HG02623 (cell line): ENCODE measurements around the gene PPP2R2B.

Experiments used
- ATAC-seq: cut with Tn5 transposase; IDR thresholded peaks from one replicate; pipeline ENCODE4 v1.9.1; 2021; ENCODE audit warnings: moderate library complexity; ENCODE audit not compliant: unreplicated experiment

The PPP2R2B gene

DNA sequence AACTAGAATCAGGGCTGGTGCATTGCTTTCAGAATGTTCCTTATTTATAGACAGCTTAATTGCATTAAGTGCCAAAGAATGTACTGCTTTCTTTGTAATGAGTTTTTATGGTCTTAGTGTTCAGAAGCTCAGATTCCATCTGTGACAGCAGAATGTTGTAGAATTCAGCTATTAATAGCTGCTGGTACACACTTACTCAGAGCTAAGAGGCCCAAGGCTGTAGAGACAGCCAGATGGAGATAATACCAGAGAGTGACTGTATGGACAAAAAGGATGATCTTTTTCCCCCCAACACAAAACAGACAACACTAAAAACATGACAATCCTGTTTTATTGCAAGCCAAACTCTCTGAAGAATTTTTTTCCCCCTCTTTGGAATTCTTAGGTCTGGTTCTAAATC is 50.2 kb downstream of the PPP2R2B start:
- no peak for ATAC-seq

DNA sequence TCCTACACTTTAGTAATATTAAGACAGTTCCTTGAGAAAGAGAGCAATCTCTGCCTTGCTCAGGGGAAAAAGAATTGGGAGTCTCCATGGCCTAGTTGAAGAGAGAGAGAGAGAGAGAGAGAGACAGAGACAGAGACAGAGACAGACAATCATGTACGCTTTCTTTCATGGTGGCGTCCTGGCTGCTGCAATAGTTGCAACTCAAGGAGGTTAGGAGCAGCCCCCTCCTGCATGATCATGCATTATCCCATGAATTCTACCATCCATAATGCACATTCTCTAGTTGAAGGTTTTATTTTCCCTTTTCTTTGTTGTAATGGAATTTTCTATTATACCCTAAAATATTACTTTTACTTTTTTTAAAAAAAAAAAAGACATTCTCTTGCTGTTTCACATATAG is 50.7 kb downstream of the PPP2R2B start:
- ATAC-seq = no peak

DNA sequence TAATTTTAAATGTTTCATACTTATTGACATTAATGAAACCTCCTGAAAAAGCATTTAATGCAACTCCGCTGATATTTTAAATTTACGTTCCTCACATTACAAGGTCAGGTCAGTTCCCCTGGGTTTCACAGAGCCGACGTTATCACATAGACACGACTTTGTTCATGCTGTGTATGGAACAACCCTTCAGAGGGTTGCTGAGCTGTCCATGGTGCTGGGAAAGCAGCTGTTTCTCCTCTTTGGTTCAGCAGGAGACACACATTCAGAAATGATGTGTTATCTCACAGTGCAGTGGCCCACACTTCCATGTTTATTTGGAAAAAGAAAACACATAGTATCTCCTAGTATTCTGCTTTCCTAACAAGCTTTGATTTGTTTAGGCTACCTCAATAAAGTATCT is 53.5 kb downstream of the PPP2R2B start:
- no peak for ATAC-seq

DNA sequence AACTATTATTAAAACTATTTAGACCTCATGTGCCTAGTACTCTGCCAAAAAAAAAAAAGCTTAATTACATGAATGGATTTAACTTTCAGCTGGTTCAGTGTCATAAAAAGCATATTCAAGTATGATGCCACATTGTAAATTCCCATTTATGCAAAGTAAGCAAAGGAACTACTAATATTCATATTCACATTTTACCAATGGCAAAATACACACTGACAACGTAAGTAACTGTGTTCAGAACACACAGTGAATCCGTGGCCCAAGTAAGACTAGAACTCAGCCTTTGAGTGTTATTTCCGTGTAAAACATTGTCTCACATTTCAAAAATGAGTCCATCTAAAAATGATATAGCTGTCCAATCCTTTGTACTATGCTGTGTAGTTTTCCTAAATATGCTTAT is 56.8 kb downstream of the PPP2R2B start:
- no peak for ATAC-seq

DNA sequence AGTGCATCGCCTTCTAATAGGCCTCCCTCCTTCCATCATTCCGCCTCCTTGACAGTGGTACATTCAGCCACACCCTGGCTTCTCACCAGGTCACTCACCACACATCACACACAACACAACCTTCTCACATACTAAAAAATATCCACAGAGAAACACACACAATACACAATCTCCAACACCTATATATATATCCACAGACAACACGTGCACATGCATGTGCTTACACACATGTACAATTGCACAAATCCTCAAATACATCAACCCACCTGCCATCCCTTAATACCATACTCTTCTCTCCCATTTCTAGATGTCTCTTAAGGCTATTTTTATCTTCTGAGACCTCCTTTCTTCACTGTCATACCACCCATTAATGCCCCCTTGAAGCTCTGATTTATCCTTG is 57.6 kb downstream of the PPP2R2B start:
- no peak for ATAC-seq

DNA sequence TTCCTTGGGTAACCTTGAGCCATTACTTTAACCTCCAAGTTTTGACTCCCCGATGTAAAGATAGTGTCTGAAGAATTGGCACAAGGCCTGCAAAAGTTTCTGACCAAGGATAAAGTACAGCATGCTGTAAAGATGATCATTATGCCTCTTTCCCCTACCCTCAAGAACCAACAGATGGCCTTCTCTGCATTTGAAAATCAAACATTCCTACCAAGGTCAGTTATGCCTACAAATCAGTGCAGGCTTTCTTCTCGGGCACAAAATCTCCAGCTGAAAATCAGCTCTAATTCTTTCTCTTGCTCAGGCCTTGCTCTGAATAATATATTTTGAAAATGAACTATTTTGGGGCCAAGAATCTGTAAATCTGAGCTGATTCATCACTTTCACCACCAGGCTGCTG is 59.7 kb downstream of the PPP2R2B start:
- no peak for ATAC-seq

DNA sequence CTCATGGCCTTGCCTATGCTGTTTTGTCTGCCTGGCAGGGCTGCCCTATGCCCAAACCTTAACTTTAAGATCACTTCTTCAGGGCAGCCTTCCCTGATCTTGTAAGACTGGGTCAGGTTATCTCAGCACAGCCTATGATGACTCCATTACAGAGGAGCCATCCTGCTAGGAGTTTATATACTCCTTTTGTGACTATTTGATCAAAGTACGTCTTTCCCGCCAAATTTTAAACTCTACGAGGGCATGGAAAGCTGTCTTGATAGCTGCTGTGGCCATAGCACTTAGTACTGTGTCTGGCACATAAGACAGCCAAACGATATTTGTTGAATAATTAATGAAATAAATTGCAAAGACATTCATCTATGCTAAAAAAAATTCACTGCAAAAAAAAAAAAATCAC is 60.6 kb downstream of the PPP2R2B start:
- no peak for ATAC-seq

DNA sequence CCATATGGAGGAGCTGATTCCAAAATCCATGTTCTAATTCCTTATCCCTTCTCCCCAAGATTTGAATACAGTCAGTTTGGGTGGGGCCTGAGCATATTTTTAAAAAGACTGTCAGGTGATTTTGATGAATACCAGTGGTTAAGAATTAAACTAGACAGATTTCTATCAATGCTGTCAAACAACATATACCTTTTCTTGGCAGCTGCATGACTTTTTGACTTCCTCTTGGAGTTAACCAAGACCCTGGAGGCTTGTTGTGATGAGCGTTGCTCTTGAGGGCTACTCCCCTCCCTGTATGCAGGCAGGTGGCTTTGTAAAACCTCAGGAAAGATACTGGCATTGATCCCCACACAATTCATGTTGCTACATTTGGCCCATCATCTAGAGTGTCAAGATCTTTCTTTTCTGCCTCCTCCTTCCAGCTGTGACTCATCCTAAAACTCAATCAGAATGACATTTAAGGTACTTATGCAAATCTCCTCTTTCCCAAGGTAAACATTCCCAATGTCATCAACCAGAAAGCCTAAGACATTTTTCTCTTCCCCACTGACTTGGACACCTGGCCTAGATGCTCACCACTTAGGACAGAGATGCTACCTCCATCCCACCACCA is 61.7 kb downstream of the PPP2R2B start:
- ATAC-seq = no peak

DNA sequence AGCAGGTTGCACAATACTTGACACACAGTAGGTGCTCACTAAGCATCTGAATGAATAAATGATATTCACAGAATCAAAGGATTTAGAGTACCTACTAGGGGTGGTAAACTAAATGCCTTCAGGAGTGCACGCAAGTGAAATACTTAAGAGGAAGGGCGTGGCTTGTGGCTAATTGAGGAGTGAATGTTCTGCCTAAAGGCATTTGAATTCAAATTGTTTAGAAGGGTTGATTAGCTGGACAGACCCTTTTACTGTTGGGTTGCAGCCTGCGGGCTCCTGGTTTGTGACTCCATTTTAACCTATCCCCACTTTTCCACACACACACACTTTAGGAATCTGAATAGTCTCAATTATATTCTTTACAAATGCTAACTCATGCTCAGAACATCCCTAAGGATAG is 63.1 kb downstream of the PPP2R2B start:
- no peak for ATAC-seq

DNA sequence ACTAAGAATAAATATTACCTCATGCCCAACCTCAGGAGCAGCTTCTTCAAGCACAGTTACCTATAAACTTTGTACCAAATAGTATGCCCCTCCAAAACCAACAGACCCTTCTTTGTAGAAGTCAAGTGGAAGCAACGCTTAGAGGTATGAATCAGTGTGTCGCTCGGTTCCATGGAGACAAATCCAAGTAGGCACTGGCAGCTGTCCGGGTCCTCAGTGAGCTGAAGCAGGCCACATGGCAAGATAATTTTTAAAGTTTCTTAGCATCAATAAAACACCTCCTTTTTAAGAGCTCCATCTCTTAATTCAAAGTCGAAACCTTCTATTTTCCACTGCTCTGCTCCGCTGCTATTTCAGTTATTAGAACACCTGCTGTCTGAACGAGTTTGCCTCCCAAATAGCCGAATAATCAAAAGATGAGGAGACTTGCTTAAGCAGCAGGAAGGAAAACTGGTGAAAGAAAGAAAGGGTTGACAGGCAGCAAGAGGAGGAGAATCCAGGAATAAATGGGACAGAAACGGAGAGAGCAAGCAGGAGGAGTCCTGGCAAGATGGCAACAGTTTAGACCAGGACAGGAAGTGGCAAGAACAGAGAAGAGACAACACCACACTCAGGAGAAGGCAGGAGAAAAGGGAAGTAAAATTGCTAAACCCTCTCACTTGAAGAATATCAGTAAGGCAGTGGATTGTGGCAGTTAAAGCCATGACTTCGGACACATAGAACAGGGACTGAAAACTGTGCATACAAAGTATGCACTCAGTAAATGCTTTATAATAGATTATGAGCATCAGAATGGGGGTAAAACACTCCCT is 65.0 kb downstream of the PPP2R2B start:
- ATAC-seq = peak; percentile 71

DNA sequence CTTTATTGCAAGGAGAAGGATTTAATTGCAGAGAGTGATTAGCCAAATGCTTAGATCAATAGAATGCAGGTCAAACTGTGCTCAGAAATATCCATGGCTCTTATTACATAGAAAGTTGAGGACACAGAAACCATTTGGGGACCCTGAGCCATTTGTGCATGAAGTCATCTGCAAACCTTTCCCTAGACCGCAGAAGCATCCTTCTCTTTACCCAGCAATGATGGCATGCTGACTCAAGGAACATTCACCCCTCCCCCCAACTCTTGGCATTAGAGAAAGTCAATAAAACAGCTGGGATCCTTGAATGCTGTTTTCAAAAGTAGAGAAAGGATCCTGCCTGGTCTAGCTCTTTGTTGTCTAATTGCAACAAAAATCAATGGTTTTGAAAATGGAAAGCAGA is 73.5 kb downstream of the PPP2R2B start:
- ATAC-seq = no peak

DNA sequence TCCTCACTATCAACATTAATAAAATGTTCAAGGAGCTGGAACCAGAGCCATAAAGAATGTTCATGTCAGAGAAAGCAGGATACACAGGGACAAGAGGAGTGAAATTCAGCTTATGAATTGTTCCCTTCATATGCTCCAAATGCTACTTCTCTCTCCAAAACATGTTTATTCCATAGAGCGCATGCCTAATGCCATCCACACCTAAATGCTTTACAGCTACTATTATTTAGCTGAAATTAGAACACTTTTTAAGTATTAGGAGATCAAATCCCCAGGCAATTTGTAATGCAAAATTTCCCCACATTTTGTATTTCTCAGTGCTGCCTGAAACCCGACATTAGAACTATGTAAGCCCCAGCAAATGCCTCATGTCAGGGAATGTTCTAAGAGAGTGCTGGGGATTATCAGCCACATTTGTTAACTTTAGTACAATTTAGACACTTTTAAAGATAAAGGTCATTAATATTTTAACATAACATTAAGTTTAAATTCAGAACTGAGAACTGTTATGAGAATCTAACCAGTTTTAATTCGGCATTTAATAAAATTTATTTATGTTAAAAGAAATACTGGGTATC is 75.5 kb downstream of the PPP2R2B start:
- ATAC-seq = no peak

DNA sequence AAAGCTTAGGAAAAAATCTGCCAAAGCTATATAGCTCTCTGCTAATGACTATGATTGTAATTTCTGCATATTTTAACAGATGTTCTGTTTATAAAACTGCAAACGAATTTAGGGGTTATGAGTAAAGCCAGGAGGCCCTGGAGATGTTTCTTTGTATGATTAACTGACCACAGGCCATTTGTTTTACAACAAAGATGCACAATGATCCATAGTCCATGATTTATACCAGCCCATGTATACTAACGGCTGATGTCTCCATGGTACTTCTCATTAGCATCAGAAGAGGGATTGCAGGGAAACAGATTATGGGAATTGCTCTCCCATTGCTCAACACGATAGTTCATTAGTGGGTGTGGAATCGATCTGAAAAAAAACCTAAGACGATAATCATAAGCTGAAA is 78.9 kb downstream of the PPP2R2B start:
- ATAC-seq = no peak

DNA sequence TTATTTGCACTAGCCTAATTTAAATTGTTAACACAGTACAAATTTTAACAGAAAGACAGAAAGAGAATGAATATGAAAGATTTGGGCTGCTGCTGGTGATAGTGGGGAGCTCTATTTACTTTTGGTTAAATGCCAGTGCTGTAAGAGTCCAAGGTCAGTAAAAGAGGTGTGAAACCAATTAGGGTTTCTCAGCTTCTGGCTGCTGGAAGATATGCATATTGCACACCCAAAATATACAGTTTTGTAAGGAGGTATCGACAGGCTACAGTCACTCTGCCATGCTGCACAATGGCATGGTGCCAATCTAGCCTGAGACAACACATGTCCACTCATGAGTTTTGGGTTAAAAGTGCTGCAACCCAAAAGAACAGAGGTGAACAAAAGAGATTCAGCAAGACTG is 79.3 kb downstream of the PPP2R2B start:
- no peak for ATAC-seq

DNA sequence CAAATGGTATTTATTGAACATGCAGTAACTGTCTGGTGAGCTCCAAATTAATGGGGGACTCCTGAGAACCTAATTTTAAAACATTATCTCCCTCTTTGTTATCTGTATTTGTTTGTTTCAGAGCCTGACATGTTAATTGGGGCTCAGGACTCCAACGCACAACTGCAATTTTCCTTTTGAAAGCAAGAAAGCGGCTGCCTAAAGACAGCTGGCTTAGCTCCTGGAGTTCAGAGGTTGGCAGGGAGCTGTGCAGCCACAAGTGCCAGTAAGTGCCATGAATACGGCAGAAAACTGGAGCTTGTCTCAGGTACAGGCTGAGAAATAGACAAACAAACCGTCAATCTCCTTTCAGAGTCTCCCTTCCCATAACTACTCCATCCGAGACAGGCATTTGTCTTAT is 80.9 kb downstream of the PPP2R2B start:
- ATAC-seq = no peak

DNA sequence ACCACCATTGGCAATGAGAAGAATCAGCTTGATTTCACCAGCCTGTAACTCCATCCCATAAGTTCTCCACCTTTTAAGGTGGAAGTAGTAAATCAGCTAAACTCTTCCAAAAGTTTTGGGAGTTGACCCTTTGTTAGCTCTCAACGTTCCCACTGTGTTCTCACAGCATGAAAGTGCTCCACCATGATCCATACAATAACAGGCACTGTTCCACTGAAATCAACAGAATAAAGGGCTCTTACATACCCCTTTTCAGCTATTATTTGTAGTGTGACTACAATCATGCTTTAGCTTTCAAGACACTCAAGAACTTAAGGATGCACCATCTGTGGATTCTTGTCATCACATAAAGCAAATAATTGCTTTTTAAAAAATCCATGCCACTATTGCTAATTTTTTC is 81.6 kb downstream of the PPP2R2B start:
- ATAC-seq = no peak

DNA sequence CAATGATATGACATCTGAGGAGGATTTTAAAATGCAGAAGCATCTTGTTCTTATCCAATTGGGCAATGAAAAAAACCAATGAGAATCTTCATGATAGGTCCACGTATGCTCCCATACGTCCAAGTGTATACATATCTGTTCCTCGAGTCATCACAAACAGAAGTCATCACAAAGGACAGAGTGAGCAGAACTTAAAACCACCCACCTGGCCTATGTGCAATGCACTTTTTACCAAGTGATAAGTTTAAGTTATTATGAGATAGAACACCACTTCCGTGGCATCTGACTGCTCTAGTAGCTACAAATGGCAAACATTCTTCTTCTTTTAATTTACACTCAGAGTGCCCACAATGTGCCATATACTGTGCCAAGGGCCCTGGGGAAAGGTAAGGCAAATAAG is 82.4 kb downstream of the PPP2R2B start:
- ATAC-seq = no peak

DNA sequence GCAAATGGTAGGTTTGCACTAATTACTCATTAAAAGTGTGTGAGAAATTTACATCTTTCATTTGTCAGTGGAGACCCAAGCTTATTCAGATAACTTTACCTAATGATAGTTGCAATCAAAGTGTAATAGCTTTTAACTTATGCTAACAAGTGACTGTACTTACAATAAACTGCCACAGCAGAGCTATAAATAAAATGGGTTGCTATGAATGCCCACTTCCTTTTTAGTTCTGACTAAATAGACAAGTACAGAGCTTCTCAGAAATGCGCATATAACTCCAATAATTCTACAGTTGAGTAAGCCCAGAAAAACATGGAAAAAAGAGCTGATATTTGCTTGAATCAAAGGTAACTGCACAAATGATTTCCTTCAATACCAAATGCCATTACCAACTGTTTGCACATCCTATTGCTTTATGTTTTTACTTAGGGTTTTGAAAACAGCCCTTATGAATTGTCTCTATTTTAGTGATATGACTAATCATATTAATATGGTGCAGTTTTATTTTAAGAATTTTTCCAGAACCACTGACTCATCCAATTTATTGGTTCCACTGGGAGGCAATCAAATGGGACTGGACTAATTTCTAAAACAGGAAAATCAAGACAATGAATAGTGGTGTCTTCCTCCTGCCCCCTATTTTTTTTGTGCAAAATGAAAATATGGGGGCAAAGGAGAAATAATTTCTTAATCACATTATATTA is 84.1 kb downstream of the PPP2R2B start:
- ATAC-seq = no peak

DNA sequence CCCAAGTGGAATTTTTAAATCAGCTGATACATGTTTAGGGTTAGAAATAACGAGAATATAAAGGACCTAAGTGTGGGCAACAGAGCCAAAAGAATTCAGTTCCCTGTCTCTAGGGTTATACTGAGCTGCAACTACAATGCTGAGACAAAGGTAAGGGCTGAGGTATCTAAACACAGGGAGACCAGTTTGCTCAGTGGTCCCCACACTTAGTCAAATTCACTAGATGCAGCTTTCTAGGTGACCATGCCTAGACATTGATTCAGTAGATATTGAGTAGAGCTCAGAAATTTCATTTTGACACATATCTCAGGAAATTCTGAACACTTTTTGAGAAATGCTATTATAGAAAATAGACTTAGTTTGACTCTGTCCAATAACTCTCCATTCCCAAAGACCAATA is 84.8 kb downstream of the PPP2R2B start:
- no peak for ATAC-seq

DNA sequence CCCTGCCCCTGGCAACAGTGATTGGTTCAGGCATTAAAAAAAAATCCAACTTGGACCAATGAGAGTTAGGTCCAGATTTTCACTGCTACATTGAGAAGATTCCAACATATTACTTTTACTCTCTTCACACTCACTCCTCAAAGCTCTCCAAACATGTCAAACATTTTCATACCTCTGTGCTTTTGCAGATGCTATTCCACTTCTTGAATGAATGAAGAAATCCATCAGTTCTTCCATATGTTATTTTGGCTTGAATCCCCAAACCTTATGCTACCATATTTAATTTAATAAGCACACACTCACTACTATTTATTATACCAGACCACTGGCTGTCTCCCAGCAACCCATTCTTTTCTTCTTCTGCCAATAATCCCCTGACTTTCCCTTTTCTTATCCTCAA is 87.1 kb downstream of the PPP2R2B start:
- ATAC-seq = no peak

DNA sequence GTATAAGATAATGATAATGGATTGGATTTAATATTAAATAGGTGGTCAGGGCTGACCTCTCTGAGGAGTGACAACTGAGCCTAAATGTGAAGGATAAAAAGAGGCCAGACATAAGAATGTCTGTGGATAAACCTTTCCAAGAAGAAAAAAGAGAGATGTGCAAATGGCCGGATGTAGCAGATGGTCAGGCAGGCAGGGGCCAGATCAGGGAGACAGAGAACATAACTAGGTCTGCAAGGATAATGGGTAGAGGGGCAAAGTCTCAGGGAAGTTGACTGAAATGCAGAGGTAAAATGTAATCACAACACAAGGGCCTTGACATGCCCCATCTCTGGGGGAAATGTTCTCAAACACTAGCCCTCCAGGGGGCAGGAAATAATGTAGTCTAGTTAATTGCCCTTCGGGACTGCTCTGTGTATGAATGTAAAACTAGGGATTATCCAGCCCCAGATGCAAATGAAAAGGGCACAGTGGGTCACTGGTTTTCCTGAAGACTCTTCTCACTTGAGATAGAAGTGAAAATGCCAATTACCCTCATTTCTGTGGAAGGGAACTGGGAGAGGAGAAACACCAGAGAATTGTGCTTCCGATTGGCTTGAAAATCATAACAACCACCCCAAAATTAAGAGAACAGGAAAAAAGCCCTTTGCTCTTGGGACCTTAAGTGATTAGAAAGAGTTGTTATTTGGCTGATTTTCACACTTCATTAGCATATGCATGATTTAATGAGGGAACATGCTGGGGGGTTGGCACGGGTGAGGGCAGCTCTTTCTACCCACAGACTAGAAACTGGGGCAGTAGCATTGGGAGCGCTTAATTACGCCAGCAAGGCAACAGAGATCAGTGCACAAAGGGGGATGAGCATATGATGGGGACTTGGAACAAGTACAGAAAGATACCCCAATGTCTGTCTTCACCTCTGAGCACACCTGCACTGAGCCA is 88.6 kb downstream of the PPP2R2B start:
- no peak for ATAC-seq
